GM06990 (cell line): ENCODE measurements around the gene POLN.

ENCODE experiments used
- DNase-seq: peaks from one replicate; pipeline ENCODE4 v3.0.0-alpha.2; 2011; ENCODE audit not compliant: insufficient read length; ENCODE audit errors: extremely low read depth
- H3K27me3 ChIP-seq: replicated peaks from 2 replicates; pipeline ENCODE4 v1.6.0; 2011; ENCODE audit warnings: low read length; ENCODE audit not compliant: control insufficient read depth, insufficient read depth
- H3K36me3 ChIP-seq: 2 replicates; pipeline ENCODE4 v1.5.1; 2011; ENCODE audit warnings: low read length; ENCODE audit not compliant: control insufficient read depth, insufficient read depth
- H3K4me3 ChIP-seq: replicated peaks from 2 replicates; pipeline ENCODE4 v1.5.1; 2011; ENCODE audit warnings: low read depth, mild to moderate bottlenecking, control low read depth, low read length
- CTCF ChIP-seq: IDR thresholded peaks from 2 replicates; pipeline ENCODE4 v1.5.1; 2011; ENCODE audit warnings: low read length, control low read depth, mild to moderate bottlenecking, inconsistent platforms; ENCODE audit not compliant: insufficient read depth, poor library complexity, severe bottlenecking

POLN gene

GRCh38 chr4:2085496-2085901, 156.4 kb downstream of the POLN start:
- no peak for TF ChIP-seq CTCF
- no peak for DNase-seq
- H3K27me3 ChIP-seq = peaks cover 1% of the 10 kb centered on the region; the same call in 1 of the 2 replicates
- H3K36me3 ChIP-seq = no peaks in the 10 kb centered on the region
- no peak overlapping the region for H3K4me3 ChIP-seq

GRCh38 chr4:2084316-2084715, 157.6 kb downstream of the POLN start:
- no peak for DNase-seq
- no peak for TF ChIP-seq CTCF
- Histone ChIP-seq H3K36me3 (no peaks in the 10 kb centered on the region), H3K27me3 (peaks cover 1% of the 10 kb centered on the region; the same call in 1 of the 2 replicates), H3K4me3 (no peak overlapping the region)

GRCh38 chr4:2083826-2084160, 158.1 kb downstream of the POLN start:
- no peak for DNase-seq
- TF ChIP-seq CTCF = no peak
- peaks cover 1% of the 10 kb centered on the region; the same call in 1 of the 2 replicates for H3K27me3 ChIP-seq
- no peak overlapping the region for H3K4me3 ChIP-seq
- no peaks in the 10 kb centered on the region for H3K36me3 ChIP-seq

GRCh38 chr4:2083116-2083825, 158.7 kb downstream of the POLN start:
- no peak for TF ChIP-seq CTCF
- H3K4me3 ChIP-seq = no peak overlapping the region
- no peak for DNase-seq
- peaks cover 1% of the 10 kb centered on the region; the same call in 1 of the 2 replicates for H3K27me3 ChIP-seq
- no peaks in the 10 kb centered on the region for H3K36me3 ChIP-seq

- no peak for DNase-seq
- no peaks in the 10 kb centered on the region for H3K36me3 ChIP-seq
- H3K4me3 ChIP-seq = no peak overlapping the region
- TF ChIP-seq CTCF = no peak
- peaks cover 1% of the 10 kb centered on the region; the same call in 1 of the 2 replicates for H3K27me3 ChIP-seq
These were observed 159.3 kb downstream of the POLN start for GRCh38 chr4:2082627-2083026.

- Histone ChIP-seq H3K36me3 (no peaks in the 10 kb centered on the region), H3K4me3 (no peak overlapping the region), H3K27me3 (peaks cover 1% of the 10 kb centered on the region; the same call in 1 of the 2 replicates)
- no peak for DNase-seq
- TF ChIP-seq CTCF = no peak
These were observed 159.8 kb downstream of the POLN start for GRCh38 chr4:2082118-2082517.
